OCI-LY3 (cell line): ENCODE measurements around the gene FAM168B.

Source experiments
- EZH2phosphoT487 ChIP-seq: fragments of 200-600 bp; shearing (Covaris generic); IDR thresholded peaks from 2 replicates; pipeline ENCODE4 v1.6.1; 2018; ENCODE audit warnings: antibody characterized with exemption, mixed run types, low read depth
- TF ChIP-seq, protein P1 (sequence below): fragments of 200-600, 300-600 bp; sonication (generic); IDR thresholded peaks from 2 replicates; pipeline ENCODE4 v1.5.1; 2014; ENCODE audit warnings: antibody characterized with exemption, low read length, low read depth

- TF ChIP-seq, protein P1, sequence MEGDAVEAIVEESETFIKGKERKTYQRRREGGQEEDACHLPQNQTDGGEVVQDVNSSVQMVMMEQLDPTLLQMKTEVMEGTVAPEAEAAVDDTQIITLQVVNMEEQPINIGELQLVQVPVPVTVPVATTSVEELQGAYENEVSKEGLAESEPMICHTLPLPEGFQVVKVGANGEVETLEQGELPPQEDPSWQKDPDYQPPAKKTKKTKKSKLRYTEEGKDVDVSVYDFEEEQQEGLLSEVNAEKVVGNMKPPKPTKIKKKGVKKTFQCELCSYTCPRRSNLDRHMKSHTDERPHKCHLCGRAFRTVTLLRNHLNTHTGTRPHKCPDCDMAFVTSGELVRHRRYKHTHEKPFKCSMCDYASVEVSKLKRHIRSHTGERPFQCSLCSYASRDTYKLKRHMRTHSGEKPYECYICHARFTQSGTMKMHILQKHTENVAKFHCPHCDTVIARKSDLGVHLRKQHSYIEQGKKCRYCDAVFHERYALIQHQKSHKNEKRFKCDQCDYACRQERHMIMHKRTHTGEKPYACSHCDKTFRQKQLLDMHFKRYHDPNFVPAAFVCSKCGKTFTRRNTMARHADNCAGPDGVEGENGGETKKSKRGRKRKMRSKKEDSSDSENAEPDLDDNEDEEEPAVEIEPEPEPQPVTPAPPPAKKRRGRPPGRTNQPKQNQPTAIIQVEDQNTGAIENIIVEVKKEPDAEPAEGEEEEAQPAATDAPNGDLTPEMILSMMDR: no peak
- TF ChIP-seq EZH2phosphoT487: no peak
Observed at GRCh38 chr2:131067465-131068125, 25.7 kb downstream of the FAM168B start.
